ENCODE measurements around the gene FHIT. TPM values are rescaled to one million over a fixed set of nuclear protein-coding genes. Genes with fewer than 3 reads are reported as not detected.

The FHIT gene
- total RNA-seq, 4 donors from 2014 or later: 5.0 to 15.3 (median 8.3) TPM

DNA sequence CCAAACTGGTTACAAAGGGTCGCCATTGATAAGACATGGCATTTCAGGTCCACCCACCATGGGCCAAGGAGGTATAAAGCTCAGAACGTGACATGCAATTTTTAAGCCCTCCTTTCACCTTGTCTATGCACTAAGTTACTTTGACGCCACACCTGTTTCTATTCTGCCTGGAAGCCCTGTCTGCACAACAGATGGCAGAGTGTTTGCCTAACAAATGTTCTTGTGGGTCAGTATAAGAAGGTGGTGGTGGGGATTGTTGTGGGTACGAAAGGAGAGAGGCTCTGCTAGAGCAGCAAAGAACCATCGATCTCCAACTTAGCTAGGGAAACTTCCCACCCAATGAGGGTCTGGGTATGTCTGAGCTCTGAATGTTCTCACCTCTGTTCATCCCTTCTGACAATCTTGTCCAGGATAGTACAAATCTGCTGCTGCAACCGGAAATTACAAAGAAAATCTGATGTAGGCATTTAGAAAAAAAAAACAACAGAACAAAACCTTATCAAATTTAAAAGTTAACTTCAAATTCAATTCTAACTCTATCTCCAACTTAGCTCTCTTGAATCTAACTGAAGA lies 1256.4 kb downstream of the FHIT start:
- TF ChIP-seq, protein P1, sequence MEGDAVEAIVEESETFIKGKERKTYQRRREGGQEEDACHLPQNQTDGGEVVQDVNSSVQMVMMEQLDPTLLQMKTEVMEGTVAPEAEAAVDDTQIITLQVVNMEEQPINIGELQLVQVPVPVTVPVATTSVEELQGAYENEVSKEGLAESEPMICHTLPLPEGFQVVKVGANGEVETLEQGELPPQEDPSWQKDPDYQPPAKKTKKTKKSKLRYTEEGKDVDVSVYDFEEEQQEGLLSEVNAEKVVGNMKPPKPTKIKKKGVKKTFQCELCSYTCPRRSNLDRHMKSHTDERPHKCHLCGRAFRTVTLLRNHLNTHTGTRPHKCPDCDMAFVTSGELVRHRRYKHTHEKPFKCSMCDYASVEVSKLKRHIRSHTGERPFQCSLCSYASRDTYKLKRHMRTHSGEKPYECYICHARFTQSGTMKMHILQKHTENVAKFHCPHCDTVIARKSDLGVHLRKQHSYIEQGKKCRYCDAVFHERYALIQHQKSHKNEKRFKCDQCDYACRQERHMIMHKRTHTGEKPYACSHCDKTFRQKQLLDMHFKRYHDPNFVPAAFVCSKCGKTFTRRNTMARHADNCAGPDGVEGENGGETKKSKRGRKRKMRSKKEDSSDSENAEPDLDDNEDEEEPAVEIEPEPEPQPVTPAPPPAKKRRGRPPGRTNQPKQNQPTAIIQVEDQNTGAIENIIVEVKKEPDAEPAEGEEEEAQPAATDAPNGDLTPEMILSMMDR (IDR thresholded peaks at IDR 0.05): no peak
- no peak for TF ChIP-seq POLR2A (IDR thresholded peaks at IDR 0.05)
- intact Hi-C loops (cut with DNase I; ENCODE audit: low total_unique reads): loop anchor here (10.0 kb wide), 1 partner anchor 1190 kb away; no protein-coding TSS in a partner anchor
- no peak overlapping the region for H3K4me3 ChIP-seq (ENCODE audit: low read depth, poor library complexity, severe bottlenecking)
- WGBS, 2 donors: 89 to 94% methylated on average over 6 of the region's 6 CpGs
- no peak for DNase-seq (ENCODE audit: low spot score in 2 of 2)

DNA sequence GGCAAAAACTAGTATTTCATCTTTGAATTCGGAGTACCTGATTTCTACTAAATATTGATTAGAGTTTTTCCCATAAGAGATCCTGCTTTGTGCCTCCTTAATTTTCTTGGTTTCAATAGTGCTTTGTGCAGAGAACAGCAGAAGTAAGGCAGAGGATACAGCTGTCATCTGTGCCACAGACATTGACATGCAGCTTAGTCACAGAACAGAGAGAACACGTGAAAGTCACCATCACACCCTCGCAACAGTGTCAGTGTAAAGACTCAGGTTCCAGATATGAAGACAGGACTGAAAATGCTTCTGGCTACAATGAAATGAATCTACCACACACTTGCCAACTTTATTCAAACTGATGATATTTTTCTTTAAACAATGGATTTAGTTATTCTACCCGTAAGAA lies 1258.7 kb downstream of the FHIT start:
- intact Hi-C loops (cut with DNase I; ENCODE audit: low total_unique reads): loop anchor here (10.0 kb wide), 1 partner anchor 1192 kb away; no protein-coding TSS in a partner anchor

DNA sequence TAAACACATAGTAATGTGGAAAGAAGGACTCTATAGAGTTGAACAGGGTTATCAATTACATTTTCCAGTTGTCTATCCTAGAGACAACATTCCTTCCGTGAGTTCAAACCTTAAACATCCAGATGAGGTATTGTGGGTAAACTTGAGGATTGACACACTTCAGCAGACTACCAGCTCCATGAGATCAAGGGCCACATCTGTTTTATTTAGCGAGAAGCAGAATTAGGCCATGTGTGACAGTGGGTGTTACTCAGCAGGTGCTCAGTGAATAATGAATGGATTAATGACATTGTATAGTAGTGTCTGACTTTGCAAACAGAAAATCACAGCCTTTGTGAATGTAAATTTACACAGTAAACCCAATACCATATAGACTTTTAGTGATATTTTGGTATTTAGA lies 1260.3 kb downstream of the FHIT start:
- H3K4me3 ChIP-seq (ENCODE audit: low read depth, poor library complexity, severe bottlenecking): no peak overlapping the region
- TF ChIP-seq, protein P1 (IDR thresholded peaks at IDR 0.05): no peak
- no peak for TF ChIP-seq POLR2A (IDR thresholded peaks at IDR 0.05)
- no peak for DNase-seq (ENCODE audit: low spot score in 2 of 2)
- intact Hi-C loops (cut with DNase I; ENCODE audit: low total_unique reads): loop anchor here (10.0 kb wide), 1 partner anchor 1194 kb away; no protein-coding TSS in a partner anchor
- WGBS, 2 donors: 91 to 94% methylated on average over 2 of the region's 2 CpGs

More for the DNA sequence above, 1258.7 kb downstream of the FHIT start:
- TF ChIP-seq, protein P1 (IDR thresholded peaks at IDR 0.05): no peak
- TF ChIP-seq POLR2A (IDR thresholded peaks at IDR 0.05): no peak
- no peak overlapping the region for H3K4me3 ChIP-seq (ENCODE audit: low read depth, poor library complexity, severe bottlenecking)
- DNase-seq (ENCODE audit: low spot score in 2 of 2): no peak
- WGBS, 2 donors: 77 to 81% methylated on average over 4 of the region's 4 CpGs

DNA sequence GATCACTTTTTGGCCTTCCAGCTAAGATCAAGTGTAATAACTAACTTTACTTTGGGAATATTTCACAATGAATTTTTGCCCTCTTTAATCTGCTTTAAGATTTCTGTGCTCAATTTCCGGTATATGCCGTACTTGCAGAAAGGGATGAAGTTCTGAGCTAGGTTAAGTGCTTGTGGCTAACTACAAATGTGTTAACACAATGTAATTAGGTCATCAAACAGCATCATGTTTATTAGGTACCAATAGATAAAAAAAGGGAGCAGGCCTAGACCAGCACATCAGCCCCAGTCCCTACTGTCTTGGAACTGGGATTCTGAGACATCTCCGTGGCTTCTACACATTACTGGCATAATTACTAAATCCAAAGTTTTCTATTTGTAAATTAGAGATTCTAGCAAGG lies 1268.7 kb downstream of the FHIT start:
- intact Hi-C loops (cut with DNase I; ENCODE audit: low total_unique reads): no loop called here
- no peak overlapping the region for H3K4me3 ChIP-seq (ENCODE audit: low read depth, poor library complexity, severe bottlenecking)
- 93 to 95% methylated on average over 3 of the region's 3 CpGs for WGBS, 2 donors
- TF ChIP-seq, protein P1 (IDR thresholded peaks at IDR 0.05): no peak
- no peak for TF ChIP-seq POLR2A (IDR thresholded peaks at IDR 0.05)
- DNase-seq (ENCODE audit: low spot score in 2 of 2): no peak

DNA sequence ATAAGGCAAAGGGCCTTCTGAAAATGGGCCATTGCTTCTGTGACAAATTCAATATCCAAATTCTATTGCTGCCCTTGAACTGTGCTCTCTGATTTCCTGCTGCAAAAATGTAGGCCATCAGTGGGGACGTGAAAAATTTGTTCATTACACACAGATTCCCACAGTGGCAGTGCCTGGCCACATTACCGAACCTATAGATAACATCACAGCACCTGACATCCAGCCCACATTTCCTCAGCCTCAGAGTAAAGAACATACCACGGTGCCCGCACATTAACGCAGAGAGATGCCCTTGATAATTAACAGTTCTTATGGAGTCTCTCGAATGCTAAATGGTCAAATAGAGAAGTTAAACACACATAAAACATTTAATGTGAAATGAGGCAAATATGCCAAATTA lies 1269.9 kb downstream of the FHIT start:
- no peak for TF ChIP-seq POLR2A (IDR thresholded peaks at IDR 0.05)

DNA sequence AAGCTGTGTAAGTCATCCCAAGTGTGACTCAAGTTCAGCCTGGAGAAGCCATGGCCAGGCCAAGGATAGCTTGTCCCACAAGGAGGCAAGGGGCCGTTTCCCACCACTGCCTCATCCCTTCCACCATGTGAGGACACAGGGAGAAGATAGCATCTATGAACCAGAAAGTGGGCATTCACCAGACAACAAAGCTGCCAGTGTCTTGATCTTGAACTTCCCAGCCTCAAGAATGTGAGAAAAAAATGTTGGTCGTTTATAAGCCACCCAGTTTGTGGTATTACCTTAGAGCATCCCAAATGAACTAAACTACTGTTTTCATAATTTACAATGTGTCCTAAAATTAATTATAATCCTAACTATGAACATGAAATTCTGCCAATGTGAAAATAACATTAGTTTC lies 1270.7 kb downstream of the FHIT start:
- no peak overlapping the region for H3K4me3 ChIP-seq (ENCODE audit: low read depth, poor library complexity, severe bottlenecking)
- 31 to 39% methylated on average over 2 of the region's 2 CpGs for WGBS, 2 donors
- intact Hi-C loops (cut with DNase I; ENCODE audit: low total_unique reads): no loop called here
- no peak for TF ChIP-seq POLR2A (IDR thresholded peaks at IDR 0.05)
- TF ChIP-seq, protein P1 (IDR thresholded peaks at IDR 0.05): no peak
- DNase-seq (ENCODE audit: low spot score in 2 of 2): no peak

More for the DNA sequence above, 1269.9 kb downstream of the FHIT start:
- intact Hi-C loops (cut with DNase I; ENCODE audit: low total_unique reads): no loop called here
- WGBS, 2 donors: 86 to 90% methylated on average over 6 of the region's 6 CpGs
- H3K4me3 ChIP-seq (ENCODE audit: low read depth, poor library complexity, severe bottlenecking): no peak overlapping the region
- no peak for DNase-seq (ENCODE audit: low spot score in 2 of 2)
